SK-N-SH treated with all-trans-retinoic acid at 6 μM for 48 hours (cell line): ENCODE data around the gene EPHB2.

Experiments
- ARNTL ChIP-seq: fragments of 450-650 bp; formaldehyde crosslinking; IDR thresholded peaks from 2 replicates; pipeline ENCODE4 v1.5.0; 2020; ENCODE audit warnings: low read depth, mild to moderate bottlenecking, moderate library complexity, borderline replicate concordance
- GLIS3 ChIP-seq: fragments of 250-450 bp; sonication (Bioruptor Pico); IDR thresholded peaks from 2 replicates; pipeline ENCODE4 v1.5.0; 2020; ENCODE audit warnings: mild to moderate bottlenecking, moderate library complexity
- RARB ChIP-seq: fragments of 250-450 bp; sonication (Bioruptor Pico); IDR thresholded peaks from 2 replicates; pipeline ENCODE4 v1.8.0; 2021; ENCODE audit warnings: mild to moderate bottlenecking, moderate library complexity
- SNAI2 ChIP-seq: fragments of 250-450 bp; sonication (Bioruptor Pico); IDR thresholded peaks from 2 replicates; pipeline ENCODE4 v1.5.0; 2020; ENCODE audit warnings: mild to moderate bottlenecking, moderate library complexity
- ZFP3 ChIP-seq: fragments of 250-450 bp; sonication (Bioruptor Pico); IDR thresholded peaks from 2 replicates; pipeline ENCODE4 v1.5.0; 2020; ENCODE audit warnings: mild to moderate bottlenecking, moderate library complexity
- ZFP30 ChIP-seq: fragments of 450-650 bp; formaldehyde crosslinking; IDR thresholded peaks from 2 replicates; pipeline ENCODE4 v1.5.0; 2022; ENCODE audit warnings: mild to moderate bottlenecking, moderate library complexity
- ZNF565 ChIP-seq: fragments of 450-650 bp; formaldehyde crosslinking; conservative IDR thresholded peaks from 2 replicates; pipeline ENCODE4 v1.5.0; 2020; ENCODE audit warnings: low read depth, mild to moderate bottlenecking, moderate library complexity
- TF ChIP-seq, protein P1 (sequence below): fragments of 250-450 bp; sonication (Bioruptor Pico); IDR thresholded peaks from 2 replicates; pipeline ENCODE4 v1.8.0; 2021; ENCODE audit warnings: low read depth, mild to moderate bottlenecking, moderate library complexity, borderline replicate concordance
- TF ChIP-seq, protein P2 (sequence below): fragments of 250-450 bp; sonication (Bioruptor Pico); IDR thresholded peaks from 2 replicates; pipeline ENCODE4 v1.8.0; 2020; ENCODE audit warnings: mild to moderate bottlenecking, moderate library complexity, borderline replicate concordance
- TF ChIP-seq, protein P3 (sequence below): fragments of 250-450 bp; sonication (Bioruptor Pico); IDR thresholded peaks from 2 replicates; pipeline ENCODE4 v1.5.1; 2021; ENCODE audit warnings: mild to moderate bottlenecking, moderate library complexity
- TF ChIP-seq, protein P4 (sequence below): fragments of 250-450 bp; sonication (Bioruptor Pico); IDR thresholded peaks from 2 replicates; pipeline ENCODE4 v1.5.1; 2020; ENCODE audit warnings: low read depth, mild to moderate bottlenecking, moderate library complexity

DNA sequence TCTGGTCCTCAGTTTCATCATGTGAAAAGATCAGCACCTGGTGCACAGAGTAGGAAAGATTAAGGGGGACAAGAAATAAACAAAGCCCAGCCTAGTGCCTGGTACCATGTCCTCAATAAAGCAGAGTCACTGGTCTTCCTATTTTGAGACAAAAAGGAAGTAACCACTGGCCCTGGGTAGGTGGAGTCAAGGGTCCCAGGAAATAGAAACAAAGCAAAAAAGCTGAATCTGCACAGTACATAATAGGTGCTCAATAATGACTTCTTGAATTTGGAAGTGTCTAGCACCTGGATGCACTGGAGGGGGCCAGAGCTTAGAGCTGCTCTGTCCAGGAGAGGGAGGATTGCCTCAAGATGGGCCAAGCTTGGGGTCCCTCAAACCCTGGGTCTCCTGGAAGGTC lies 1.9 kb upstream of the EPHB2 start:
- TF ChIP-seq GLIS3 (CRISPR knock-in tag): no peak
- TF ChIP-seq, protein P1, sequence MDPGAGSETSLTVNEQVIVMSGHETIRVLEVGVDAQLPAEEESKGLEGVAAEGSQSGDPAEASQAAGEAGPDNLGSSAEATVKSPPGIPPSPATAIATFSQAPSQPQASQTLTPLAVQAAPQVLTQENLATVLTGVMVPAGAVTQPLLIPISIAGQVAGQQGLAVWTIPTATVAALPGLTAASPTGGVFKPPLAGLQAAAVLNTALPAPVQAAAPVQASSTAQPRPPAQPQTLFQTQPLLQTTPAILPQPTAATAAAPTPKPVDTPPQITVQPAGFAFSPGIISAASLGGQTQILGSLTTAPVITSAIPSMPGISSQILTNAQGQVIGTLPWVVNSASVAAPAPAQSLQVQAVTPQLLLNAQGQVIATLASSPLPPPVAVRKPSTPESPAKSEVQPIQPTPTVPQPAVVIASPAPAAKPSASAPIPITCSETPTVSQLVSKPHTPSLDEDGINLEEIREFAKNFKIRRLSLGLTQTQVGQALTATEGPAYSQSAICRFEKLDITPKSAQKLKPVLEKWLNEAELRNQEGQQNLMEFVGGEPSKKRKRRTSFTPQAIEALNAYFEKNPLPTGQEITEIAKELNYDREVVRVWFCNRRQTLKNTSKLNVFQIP: no peak
- TF ChIP-seq, protein P2, sequence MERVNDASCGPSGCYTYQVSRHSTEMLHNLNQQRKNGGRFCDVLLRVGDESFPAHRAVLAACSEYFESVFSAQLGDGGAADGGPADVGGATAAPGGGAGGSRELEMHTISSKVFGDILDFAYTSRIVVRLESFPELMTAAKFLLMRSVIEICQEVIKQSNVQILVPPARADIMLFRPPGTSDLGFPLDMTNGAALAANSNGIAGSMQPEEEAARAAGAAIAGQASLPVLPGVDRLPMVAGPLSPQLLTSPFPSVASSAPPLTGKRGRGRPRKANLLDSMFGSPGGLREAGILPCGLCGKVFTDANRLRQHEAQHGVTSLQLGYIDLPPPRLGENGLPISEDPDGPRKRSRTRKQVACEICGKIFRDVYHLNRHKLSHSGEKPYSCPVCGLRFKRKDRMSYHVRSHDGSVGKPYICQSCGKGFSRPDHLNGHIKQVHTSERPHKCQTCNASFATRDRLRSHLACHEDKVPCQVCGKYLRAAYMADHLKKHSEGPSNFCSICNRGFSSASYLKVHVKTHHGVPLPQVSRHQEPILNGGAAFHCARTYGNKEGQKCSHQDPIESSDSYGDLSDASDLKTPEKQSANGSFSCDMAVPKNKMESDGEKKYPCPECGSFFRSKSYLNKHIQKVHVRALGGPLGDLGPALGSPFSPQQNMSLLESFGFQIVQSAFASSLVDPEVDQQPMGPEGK (CRISPR knock-in tag): no peak
- TF ChIP-seq, protein P3, sequence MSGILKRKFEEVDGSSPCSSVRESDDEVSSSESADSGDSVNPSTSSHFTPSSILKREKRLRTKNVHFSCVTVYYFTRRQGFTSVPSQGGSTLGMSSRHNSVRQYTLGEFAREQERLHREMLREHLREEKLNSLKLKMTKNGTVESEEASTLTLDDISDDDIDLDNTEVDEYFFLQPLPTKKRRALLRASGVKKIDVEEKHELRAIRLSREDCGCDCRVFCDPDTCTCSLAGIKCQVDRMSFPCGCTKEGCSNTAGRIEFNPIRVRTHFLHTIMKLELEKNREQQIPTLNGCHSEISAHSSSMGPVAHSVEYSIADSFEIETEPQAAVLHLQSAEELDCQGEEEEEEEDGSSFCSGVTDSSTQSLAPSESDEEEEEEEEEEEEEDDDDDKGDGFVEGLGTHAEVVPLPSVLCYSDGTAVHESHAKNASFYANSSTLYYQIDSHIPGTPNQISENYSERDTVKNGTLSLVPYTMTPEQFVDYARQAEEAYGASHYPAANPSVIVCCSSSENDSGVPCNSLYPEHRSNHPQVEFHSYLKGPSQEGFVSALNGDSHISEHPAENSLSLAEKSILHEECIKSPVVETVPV (CRISPR knock-in tag): no peak
- no peak for TF ChIP-seq ZFP30
- TF ChIP-seq, protein P4, sequence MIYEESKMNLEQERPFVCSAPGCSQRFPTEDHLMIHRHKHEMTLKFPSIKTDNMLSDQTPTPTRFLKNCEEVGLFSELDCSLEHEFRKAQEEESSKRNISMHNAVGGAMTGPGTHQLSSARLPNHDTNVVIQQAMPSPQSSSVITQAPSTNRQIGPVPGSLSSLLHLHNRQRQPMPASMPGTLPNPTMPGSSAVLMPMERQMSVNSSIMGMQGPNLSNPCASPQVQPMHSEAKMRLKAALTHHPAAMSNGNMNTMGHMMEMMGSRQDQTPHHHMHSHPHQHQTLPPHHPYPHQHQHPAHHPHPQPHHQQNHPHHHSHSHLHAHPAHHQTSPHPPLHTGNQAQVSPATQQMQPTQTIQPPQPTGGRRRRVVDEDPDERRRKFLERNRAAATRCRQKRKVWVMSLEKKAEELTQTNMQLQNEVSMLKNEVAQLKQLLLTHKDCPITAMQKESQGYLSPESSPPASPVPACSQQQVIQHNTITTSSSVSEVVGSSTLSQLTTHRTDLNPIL (CRISPR knock-in tag): no peak
- TF ChIP-seq RARB (CRISPR knock-in tag): no peak
- TF ChIP-seq SNAI2 (CRISPR knock-in tag): no peak
- TF ChIP-seq ZNF565 (CRISPR knock-in tag): no peak
- no peak for TF ChIP-seq ZFP3 (CRISPR knock-in tag)
- TF ChIP-seq ARNTL: no peak
